ENCODE results near the gene SLC11A2. TPM values are rescaled to one million over a fixed set of nuclear protein-coding genes. Genes with fewer than 3 reads are reported as not detected.
"Not testable (repeated sequence)": the region's sequence is repeated elsewhere in the genome, so short reads cannot be mapped to it uniquely, and the experiment has no call there.

The SLC11A2 gene
- total and polyA plus RNA-seq, 2 experiments from 2014 or later: 44.3 to 63.8 TPM

- no peaks in the 10 kb centered on the region for H3K36me3 ChIP-seq (replicated peaks; ENCODE audit: insufficient read depth, low read depth)
- H3K9me3 ChIP-seq (ENCODE audit: low read depth): no peaks in the 10 kb centered on the region
- no peaks in the 10 kb centered on the region for H3K27me3 ChIP-seq
- no peaks in the 10 kb centered on the region for H4K20me1 ChIP-seq (ENCODE audit: insufficient read depth, poor library complexity, severe bottlenecking)
- no peak overlapping the region for H2AFZ ChIP-seq
- WGBS (ENCODE audit: low lambda C conversion rate, missing lambda C conversion rate): 68% methylated on average over 1 of the region's 1 CpG
- no peak overlapping the region for H3K27ac ChIP-seq
- TF ChIP-seq, protein P1, sequence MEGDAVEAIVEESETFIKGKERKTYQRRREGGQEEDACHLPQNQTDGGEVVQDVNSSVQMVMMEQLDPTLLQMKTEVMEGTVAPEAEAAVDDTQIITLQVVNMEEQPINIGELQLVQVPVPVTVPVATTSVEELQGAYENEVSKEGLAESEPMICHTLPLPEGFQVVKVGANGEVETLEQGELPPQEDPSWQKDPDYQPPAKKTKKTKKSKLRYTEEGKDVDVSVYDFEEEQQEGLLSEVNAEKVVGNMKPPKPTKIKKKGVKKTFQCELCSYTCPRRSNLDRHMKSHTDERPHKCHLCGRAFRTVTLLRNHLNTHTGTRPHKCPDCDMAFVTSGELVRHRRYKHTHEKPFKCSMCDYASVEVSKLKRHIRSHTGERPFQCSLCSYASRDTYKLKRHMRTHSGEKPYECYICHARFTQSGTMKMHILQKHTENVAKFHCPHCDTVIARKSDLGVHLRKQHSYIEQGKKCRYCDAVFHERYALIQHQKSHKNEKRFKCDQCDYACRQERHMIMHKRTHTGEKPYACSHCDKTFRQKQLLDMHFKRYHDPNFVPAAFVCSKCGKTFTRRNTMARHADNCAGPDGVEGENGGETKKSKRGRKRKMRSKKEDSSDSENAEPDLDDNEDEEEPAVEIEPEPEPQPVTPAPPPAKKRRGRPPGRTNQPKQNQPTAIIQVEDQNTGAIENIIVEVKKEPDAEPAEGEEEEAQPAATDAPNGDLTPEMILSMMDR (IDR thresholded peaks at IDR 0.05; ENCODE audit: poor library complexity): no peak
- TF ChIP-seq EZH2 (IDR thresholded peaks at IDR 0.05; ENCODE audit: borderline replicate concordance): no peak
- no peak for TF ChIP-seq EZH2phosphoT487 (IDR thresholded peaks at IDR 0.05; ENCODE audit: low read depth, severe bottlenecking, unreplicated experiment)
- H3K4me2 ChIP-seq: no peak overlapping the region
- no peak for DNase-seq (ENCODE audit: low spot score)
- H3K4me1 ChIP-seq (ENCODE audit: insufficient read depth): no peaks in the 10 kb centered on the region
- no peak overlapping the region for H3K4me3 ChIP-seq
- no peaks in the 10 kb centered on the region for H3K79me2 ChIP-seq
- H3K9me2 ChIP-seq (replicated peaks; ENCODE audit: insufficient read depth): no peaks in the 10 kb centered on the region
Measured at GRCh38 chr12:50955288-50955687, 70.9 kb downstream of the SLC11A2 start.

GRCh38 chr12:50954789-50955188 is 71.4 kb downstream of the SLC11A2 start:
- H3K4me1 ChIP-seq (ENCODE audit: insufficient read depth); H3K9me2 ChIP-seq (replicated peaks; ENCODE audit: insufficient read depth); H3K79me2 ChIP-seq; H3K27ac ChIP-seq; H3K27me3 ChIP-seq; H3K4me2 ChIP-seq; H3K4me3 ChIP-seq; H2AFZ ChIP-seq; H4K20me1 ChIP-seq (ENCODE audit: insufficient read depth, poor library complexity, severe bottlenecking); H3K9me3 ChIP-seq (ENCODE audit: low read depth); DNase-seq (ENCODE audit: low spot score); H3K36me3 ChIP-seq (replicated peaks; ENCODE audit: insufficient read depth, low read depth): not testable (repeated sequence)
- 97% methylated on average over 2 of the region's 2 CpGs for WGBS (ENCODE audit: low lambda C conversion rate, missing lambda C conversion rate)

- Histone ChIP-seq H3K27me3 (no peaks in the 10 kb centered on the region), H3K4me1 (ENCODE audit: insufficient read depth) (no peaks in the 10 kb centered on the region), H3K4me2 (no peak overlapping the region), H3K4me3 (no peak overlapping the region), H2AFZ (no peak overlapping the region), H3K79me2 (no peaks in the 10 kb centered on the region), H3K9me3 (ENCODE audit: low read depth) (no peaks in the 10 kb centered on the region), H3K27ac (no peak overlapping the region), H4K20me1 (ENCODE audit: insufficient read depth, poor library complexity, severe bottlenecking) (no peaks in the 10 kb centered on the region), H3K36me3 (replicated peaks; ENCODE audit: insufficient read depth, low read depth) (no peaks in the 10 kb centered on the region), H3K9me2 (replicated peaks; ENCODE audit: insufficient read depth) (no peaks in the 10 kb centered on the region)
- 89% methylated on average over 7 of the region's 7 CpGs for WGBS (ENCODE audit: low lambda C conversion rate, missing lambda C conversion rate)
- no peak for DNase-seq (ENCODE audit: low spot score)
- TF ChIP-seq EZH2 (IDR thresholded peaks at IDR 0.05; ENCODE audit: borderline replicate concordance) (no peak), EZH2phosphoT487 (IDR thresholded peaks at IDR 0.05; ENCODE audit: low read depth, severe bottlenecking, unreplicated experiment) (no peak)
- TF ChIP-seq, protein P1 (IDR thresholded peaks at IDR 0.05; ENCODE audit: poor library complexity): no peak
Measured at GRCh38 chr12:50953047-50953446, 73.1 kb downstream of the SLC11A2 start.

DNA sequence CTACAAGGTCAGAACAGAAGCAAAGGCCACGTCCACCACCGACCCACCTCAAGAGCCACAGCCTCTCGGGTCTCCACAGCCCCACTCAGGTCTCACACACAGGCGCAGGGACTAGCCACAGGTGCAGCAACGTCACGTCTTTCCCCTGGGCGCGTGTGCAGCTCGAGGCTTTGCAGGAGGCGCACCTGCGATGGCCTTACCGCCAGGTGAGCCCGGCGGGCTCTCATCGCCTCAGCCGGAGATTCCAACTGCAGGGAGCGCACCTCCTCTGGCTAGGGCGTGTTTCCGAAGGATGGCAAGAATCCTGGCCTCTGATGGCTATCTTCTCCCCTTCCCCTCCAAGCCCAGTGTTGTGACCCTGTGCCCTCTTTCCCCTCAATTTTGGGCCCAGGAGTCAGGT is 73.7 kb downstream of the SLC11A2 start, which contains the start of gene HIGD1C:
Gene HIGD1C (plus strand): TSS at position 35 of the 400 bp plus-strand sequence. CDS start 1,455 bp downstream, outside the sequence.
- H3K4me3 ChIP-seq: no peak within 1 kb of the TSS
- H3K27ac ChIP-seq: no peak within 1 kb of the TSS
- no peaks in the 10 kb centered on the region for H3K36me3 ChIP-seq (replicated peaks; ENCODE audit: insufficient read depth, low read depth)
- no peak for DNase-seq (ENCODE audit: low spot score)
- no peaks in the 10 kb centered on the region for H3K9me3 ChIP-seq (ENCODE audit: low read depth)
- WGBS (ENCODE audit: low lambda C conversion rate, missing lambda C conversion rate): 98% methylated on average over 19 of the region's 19 CpGs
- H3K9me2 ChIP-seq (replicated peaks; ENCODE audit: insufficient read depth): no peaks in the 10 kb centered on the region
- no peaks in the 10 kb centered on the region for H3K4me1 ChIP-seq (ENCODE audit: insufficient read depth)
- TF ChIP-seq EZH2 (IDR thresholded peaks at IDR 0.05; ENCODE audit: borderline replicate concordance) (no peak), EZH2phosphoT487 (IDR thresholded peaks at IDR 0.05; ENCODE audit: low read depth, severe bottlenecking, unreplicated experiment) (no peak)
- TF ChIP-seq, protein P1 (IDR thresholded peaks at IDR 0.05; ENCODE audit: poor library complexity): no peak
- no peaks in the 10 kb centered on the region for H3K79me2 ChIP-seq
- H4K20me1 ChIP-seq (ENCODE audit: insufficient read depth, poor library complexity, severe bottlenecking): no peaks in the 10 kb centered on the region
- no peak within 1 kb of the TSS for H2AFZ ChIP-seq
- no peaks in the 10 kb centered on the region for H3K27me3 ChIP-seq
- no peak within 1 kb of the TSS for H3K4me2 ChIP-seq
